Measurements from ENCODE around the gene IRAK2.
A peak's percentile ranks its signal among the peaks of the same experiment; 100 is the strongest.

Gene IRAK2

GRCh38 chr3:10215578-10216368 is 51.1 kb downstream of the IRAK2 start:
- Histone ChIP-seq H3K27ac (no peak overlapping the region), H3K4me3 (no peak overlapping the region)
- no peak for DNase-seq (ENCODE audit: low spot score)
- TF ChIP-seq, protein P1, sequence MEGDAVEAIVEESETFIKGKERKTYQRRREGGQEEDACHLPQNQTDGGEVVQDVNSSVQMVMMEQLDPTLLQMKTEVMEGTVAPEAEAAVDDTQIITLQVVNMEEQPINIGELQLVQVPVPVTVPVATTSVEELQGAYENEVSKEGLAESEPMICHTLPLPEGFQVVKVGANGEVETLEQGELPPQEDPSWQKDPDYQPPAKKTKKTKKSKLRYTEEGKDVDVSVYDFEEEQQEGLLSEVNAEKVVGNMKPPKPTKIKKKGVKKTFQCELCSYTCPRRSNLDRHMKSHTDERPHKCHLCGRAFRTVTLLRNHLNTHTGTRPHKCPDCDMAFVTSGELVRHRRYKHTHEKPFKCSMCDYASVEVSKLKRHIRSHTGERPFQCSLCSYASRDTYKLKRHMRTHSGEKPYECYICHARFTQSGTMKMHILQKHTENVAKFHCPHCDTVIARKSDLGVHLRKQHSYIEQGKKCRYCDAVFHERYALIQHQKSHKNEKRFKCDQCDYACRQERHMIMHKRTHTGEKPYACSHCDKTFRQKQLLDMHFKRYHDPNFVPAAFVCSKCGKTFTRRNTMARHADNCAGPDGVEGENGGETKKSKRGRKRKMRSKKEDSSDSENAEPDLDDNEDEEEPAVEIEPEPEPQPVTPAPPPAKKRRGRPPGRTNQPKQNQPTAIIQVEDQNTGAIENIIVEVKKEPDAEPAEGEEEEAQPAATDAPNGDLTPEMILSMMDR (IDR thresholded peaks at IDR 0.05): no peak

GRCh38 chr3:10217359-10217758 is 52.6 kb downstream of the IRAK2 start:
- H3K27ac ChIP-seq: no peak overlapping the region
- no peak for DNase-seq (ENCODE audit: low spot score)
- H3K4me3 ChIP-seq: no peak overlapping the region
- TF ChIP-seq, protein P1 (IDR thresholded peaks at IDR 0.05): no peak

GRCh38 chr3:10219737-10220136 is 55.0 kb downstream of the IRAK2 start:
- H3K4me3 ChIP-seq: no peak overlapping the region
- no peak for DNase-seq (ENCODE audit: low spot score)
- H3K27ac ChIP-seq: no peak overlapping the region
- TF ChIP-seq, protein P1 (IDR thresholded peaks at IDR 0.05): no peak

DNA sequence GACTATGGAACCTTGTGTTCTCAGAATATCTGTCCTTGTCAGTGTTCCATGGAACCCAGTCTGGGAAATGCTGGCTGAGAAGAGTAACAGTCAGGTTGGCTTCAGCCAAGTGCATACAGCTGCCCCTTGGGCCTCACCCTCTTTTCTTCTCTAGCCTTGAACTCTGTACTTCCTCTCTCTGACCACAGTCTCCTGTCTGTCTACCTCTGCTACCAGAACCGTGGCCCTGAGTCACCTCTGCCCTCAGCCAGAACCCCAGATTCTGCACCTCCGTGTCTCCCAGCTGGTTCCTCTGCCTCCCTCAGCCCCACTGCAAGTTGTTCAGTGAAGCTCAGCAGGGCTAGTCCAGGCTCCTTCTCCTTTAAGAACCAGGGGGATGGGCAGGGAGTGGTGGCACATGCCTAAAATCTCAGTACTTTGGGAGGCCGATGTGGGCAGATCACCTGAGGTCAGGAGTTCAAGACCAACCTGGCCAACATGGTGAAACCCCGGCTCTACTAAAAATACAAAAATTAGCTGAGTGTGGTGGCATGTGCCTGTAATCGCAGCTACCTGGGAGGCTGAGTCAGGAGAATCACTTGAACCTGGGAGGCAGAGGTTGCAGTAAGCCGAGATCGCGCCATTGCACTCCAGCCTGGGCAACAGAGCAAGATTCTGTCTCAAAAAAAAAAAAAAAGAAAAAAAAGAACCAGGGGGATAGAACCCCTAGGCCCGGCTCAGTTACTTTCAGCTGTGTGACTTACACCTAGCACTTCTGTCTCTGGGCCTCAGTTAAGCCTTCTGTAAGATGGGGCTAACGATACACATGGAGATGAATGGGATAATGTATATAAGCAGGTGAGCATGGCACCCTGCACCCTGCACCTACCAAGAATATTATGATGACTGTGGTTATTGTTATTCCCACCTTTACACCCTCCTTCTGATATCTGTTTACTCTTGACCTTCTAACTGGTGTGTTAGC is 59.2 kb downstream of the IRAK2 start:
- TF ChIP-seq, protein P1 (IDR thresholded peaks at IDR 0.05): no peak
- DNase-seq (ENCODE audit: low spot score): no peak

DNA sequence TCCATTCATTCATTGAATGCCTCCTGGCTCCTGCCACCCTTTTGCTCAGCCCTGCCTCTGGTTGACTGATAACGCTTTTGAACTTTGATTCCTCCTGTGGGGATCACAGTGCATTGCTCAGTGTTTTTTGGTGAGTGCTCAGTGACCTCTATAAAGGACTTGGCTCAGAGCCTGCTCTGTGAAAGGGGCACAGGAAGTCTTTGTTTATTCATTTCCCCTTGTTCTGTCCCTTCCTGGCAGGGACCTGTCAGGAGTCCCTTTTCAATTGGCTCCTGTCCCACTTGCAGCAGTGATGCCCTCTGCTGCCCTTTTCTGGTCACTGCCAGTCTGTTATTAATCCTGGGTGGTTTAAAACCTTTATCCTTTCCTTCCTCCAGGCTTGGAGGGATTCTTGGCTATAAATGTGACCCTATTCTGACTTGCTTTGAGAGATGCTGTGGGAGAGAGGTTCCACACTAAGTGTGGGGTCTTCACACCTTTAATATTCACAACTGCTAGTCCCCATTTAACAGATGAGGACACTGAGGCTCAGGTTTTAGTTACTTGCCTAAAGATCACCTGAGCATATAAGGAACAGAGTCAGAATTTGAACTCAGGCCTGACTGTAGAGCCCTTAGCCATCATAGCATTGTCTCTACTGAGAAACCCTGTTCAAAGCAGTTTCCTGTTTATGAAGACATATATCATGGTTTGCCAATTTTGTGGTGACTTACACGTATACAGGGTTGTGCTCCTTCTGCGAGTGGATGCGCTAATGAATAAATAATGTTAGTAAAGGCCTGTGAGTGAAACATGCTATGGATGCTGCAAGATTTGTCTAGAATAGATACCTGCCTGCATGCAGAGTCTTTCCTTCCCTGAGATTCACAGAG is 60.3 kb downstream of the IRAK2 start:
- peak; percentile 81 for DNase-seq (ENCODE audit: low spot score)
- TF ChIP-seq, protein P1 (IDR thresholded peaks at IDR 0.05): peak; percentile 78
- H3K4me3 ChIP-seq: no peak overlapping the region
- peak overlapping the region in 1 of 2 donors; percentile 48 for H3K27ac ChIP-seq

More for the DNA sequence above, 59.2 kb downstream of the IRAK2 start:
- H3K4me3 ChIP-seq: no peak overlapping the region
- H3K27ac ChIP-seq: no peak overlapping the region

DNA sequence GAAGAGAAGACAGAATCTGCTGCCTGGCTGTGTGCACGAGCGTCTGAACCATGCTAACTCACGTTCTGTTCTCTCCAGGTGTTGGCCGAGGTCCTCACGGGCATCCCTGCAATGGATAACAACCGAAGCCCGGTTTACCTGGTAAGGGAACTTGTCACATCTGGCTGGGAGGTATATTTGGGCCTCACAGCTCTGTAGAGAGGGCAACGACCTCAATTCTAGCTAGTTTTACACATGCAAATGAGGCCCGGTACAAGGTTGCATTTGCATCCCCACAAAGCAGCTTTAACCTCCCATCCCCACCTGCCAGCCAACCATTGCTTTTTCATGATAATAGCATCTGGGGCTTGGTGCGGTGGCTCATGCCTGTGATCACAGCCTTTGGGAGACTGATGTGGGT is 61.6 kb downstream of the IRAK2 start:
- DNase-seq (ENCODE audit: low spot score): no peak
- H3K4me3 ChIP-seq: no peak overlapping the region
- H3K27ac ChIP-seq: no peak overlapping the region
- TF ChIP-seq, protein P1 (IDR thresholded peaks at IDR 0.05): no peak
